Fibroblast of skin of left quadriceps (primary cell): ENCODE measurements around the gene SYT6.

Experiments used
- DNase-seq, 2 experiments: peaks; one replicate each; pipeline ENCODE4 v3.0.0-alpha.2; 2013; ENCODE audit warnings: low read depth in 2 of 2

SYT6 gene

DNA sequence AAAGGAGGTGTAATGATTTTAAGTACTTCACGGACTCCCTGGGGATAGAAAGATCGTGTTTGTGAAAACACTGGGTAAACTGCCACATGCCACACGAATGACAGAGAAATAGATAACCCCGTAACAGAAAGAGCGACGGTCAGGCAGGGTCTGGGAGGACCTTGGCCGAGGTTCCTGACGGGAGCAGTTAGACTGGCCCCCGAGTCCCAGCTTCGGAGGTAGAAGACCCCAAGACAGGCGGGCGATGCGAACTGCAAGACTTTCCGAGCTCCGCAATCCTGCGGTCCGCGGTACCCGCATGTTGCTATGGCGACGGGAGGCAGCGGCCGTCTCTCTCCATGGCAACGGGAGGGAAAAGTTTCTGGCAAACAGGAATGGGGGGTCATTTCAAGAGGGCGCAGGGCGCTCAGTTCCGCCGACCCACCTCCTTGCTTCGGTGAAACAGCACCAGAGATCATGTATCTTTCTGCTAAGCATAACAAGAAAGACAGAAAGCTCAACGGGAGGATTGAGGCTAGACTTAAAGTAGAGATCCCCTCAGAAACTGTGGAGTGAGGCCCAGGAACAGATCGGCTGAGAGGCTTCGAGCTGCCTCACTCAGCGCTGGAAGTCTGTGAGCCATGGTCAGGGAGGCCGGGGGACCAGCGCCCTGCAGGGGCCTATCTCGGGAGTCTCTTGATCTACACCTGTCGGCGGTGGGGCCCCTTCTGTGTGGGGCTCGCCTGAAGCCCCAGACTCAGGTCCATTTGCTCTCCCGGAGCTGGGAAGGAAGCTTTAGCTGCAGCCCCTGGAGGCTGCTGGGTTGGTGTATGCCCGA is 685 bp upstream of the SYT6 start:
- DNase-seq, result no peak

DNA sequence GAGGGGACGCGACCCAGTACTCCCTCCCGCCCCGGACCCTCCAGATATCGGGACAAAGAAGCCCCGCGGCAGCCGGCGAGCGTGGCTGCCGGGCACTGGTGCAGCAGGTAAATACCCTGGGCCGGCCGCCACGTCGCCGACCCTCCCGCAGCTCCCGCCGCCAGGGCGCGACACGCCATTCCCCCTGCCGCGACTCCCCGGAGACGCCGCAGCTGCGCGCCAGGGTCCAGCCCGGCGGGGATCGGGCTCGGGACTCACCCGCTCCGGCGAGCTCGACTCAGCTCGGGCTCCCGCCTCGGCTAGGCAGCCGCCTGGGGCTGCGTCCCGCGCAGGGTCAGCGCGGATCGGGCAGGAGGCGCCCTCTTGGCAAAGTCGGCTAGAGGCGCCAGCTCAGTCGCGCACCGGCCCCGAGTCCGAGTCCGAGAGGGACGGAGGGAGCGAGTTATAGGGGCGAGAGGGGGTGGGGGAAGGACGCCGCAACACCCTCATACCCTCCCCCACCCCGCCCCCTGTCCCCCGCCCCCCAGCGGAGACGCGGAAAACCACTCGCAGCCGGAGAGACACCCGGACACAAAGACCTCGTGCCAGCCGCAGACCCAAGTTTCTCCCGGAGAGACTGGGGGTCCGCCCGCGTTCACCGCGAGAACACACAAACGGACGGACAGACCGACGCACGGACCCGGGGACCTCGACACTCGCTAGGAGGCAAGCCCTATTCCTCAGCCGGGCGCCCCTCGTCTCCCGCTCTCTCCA is 985 bp downstream of the SYT6 start:
- DNase-seq, result peak in 1 of 2 experiments; percentile 11

DNA sequence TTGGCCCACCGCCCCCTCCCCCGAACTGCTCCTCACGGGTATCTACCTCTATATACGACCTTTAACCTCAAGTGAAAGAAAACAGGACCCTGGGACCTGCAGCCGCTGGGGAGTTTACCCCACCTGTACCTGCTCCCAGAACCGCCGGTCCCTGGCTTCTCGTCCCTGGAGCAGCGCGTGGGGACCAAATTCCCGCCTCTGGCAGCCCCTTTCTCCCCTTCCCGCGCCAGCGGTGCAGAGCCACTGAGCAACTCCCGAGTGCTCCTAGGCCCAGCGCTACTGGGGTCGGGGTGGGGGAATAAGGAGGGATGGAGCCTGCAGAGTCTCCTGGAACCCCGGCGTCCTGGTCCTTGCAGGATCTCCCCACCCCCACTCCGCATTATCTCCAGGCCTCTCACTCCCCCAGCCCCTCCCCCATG is 1.6 kb downstream of the SYT6 start:
- no peak for DNase-seq

GRCh38 chr1:114150016-114150415 is 3.7 kb downstream of the SYT6 start:
- no peak for DNase-seq

DNA sequence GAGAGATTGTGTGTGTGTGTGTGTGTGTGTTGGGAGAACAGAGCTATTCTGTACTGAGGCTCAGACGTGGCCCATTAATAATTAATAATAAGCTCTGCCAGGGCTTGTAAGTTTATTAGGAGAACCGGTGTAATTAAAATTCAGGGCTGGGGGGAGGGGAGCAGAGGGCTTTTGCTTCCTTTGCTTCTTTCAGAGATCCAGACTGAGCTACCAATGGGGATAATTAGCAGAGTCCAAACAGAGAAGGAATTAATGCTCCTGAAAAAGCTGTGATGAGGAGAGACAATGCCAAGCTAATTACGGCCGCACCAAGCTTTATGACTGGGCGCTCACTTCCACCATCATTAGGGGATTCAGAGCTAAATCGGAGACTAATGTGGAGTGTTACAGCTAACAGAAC is 4.5 kb downstream of the SYT6 start:
- no peak for DNase-seq

GRCh38 chr1:114145504-114146151 is 8.0 kb downstream of the SYT6 start:
- DNase-seq, result no peak

GRCh38 chr1:114144016-114144415 is 9.7 kb downstream of the SYT6 start:
- no peak for DNase-seq

GRCh38 chr1:114139540-114139939 is 14.1 kb downstream of the SYT6 start:
- no peak for DNase-seq

GRCh38 chr1:114137497-114137896 is 16.2 kb downstream of the SYT6 start:
- DNase-seq, result no peak

DNA sequence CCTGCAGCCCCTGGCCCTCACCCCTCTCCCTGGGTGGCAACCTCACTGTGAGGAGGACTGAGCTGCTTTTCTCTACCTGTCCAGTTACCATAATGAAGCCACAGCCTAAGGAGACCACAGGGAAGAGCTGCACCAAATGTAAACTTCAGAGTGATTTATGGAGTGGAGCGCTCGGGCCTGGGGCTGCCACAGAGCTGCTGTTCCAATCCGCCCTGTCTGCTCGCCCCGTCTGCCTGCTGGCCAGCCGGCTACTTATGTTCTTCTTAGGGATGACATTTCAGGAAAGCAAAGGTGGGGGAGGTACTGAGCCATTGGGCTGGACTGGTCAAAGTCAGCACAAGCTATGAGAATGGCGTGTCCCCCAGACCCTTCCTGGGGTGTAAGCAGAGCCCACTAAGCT is 17.9 kb downstream of the SYT6 start:
- no peak for DNase-seq

DNA sequence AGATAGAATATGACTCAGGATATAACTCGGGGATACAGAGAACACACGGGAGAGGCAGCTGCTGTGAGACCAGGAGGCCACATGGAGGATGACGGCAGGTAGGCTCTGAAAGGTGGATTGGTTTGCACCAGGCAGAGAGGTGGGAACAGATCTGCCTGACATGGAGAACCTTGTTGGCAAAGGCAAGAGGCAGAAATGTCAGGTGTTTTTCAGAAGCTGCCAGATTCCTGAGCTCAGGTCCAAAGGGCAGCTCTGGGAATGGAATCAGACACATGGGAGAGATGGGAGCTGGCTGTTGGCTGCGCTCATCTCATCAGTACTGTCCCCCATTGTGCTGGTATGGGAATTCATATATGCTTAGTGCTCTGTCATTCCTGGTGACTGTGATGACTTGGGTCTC is 19.2 kb downstream of the SYT6 start:
- no peak for DNase-seq

DNA sequence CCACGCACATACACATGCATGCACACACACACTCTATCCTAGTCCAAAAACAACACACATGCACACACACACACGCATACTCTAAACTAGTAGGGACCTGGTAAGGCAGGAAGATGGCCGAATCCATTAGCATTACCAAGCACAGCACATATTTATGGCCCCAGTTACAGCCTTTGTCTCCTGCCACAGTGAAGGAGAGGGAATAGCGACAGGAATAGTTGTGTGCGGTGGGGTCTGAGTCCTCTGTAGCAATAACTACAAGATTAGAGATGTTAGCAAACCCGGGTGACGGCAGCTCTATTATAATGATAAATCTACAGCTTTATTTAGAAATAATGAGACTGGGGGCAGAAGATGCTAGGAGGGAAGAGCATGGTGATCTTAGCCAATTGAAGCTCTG is 20.5 kb downstream of the SYT6 start:
- DNase-seq, result no peak

DNA sequence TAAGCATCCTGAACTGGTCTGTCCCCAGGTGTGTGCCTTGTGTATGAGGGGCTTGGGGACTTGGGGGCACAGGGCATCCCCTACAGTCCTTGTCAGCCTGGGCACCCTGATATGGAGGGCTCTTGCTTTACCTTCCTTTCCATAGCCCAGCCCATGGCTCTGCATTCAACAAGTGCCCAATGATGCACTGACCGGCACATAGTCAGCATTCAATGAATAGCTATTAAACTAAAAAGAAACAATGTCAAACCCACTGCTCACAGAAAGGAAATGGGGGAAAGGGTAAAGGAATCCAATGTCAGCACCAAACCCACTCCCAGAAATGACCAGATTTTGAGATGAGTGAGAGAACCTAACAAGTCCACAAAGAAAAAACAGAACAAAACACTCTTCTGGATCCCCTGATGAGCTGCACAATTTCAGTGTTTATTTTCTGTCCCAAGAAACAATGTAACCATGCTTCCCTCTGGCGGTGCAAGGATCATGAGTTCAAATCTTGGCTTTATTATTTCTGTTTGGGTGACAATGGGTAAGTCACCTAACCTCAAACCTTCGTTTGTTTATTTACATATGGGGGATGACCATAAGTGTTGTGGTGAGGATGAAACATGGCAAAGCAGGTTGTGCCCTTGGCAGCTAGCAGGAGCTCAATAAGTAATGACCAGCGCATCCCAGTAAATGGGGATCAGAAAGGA is 22.0 kb downstream of the SYT6 start:
- no peak for DNase-seq

GRCh38 chr1:114130846-114131525 is 22.7 kb downstream of the SYT6 start:
- DNase-seq, result no peak

- no peak for DNase-seq
Observed at GRCh38 chr1:114130213-114130612, 23.5 kb downstream of the SYT6 start.

GRCh38 chr1:114128293-114128692 is 25.4 kb downstream of the SYT6 start:
- no peak for DNase-seq

DNA sequence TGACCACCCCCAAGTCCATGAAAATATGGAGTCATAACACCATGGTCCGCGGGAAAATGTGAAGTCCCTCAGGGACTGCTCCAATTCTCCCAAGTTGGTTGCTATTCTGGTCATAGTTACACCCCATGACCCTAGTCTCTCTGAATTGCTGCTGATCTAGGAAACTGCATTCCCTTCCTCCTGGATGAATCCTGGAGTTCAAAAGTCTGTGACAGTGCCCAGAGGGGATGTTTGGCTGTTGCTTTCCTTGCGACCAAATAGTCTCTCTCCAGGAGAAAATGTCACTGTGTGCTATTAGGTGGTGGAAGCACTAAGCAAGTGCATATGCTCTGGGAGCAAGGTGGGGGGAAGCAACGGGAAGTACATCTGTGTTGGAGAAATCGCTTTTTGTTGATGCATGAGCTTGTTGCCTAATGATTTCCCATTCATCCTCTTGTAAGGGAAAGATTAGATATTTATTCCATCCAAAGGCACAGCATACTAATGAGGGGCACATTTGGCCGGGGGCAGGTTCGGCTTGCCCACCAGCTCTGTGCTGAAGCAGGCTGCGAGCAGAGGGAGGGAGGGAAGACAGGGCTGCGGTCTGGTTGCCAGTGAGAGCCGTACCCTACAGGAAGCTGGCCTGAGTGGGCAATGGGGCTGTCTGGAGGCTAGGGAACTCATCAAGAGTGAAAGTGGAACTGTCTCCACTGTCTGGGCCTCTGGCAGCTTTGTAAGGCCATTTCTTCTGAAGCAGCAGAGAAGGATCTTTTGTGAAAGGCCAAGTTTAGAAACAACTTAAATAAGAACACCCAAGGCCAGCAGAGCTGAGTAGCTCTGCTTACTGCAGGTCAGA is 27.2 kb downstream of the SYT6 start:
- DNase-seq, result no peak

GRCh38 chr1:114124644-114125043 is 29.0 kb downstream of the SYT6 start:
- DNase-seq, result no peak

- DNase-seq, result peak in 1 of 2 experiments; percentile 14
Observed at GRCh38 chr1:114122941-114123618, 30.6 kb downstream of the SYT6 start.
